ENCODE measurements around the gene TLNRD1. TPM values are rescaled to one million over a fixed set of nuclear protein-coding genes. Genes with fewer than 3 reads are reported as not detected.

TLNRD1 gene
- total and polyA plus RNA-seq, 2 experiments from 2014 or later, result 14.4 to 41.8 TPM

DNA sequence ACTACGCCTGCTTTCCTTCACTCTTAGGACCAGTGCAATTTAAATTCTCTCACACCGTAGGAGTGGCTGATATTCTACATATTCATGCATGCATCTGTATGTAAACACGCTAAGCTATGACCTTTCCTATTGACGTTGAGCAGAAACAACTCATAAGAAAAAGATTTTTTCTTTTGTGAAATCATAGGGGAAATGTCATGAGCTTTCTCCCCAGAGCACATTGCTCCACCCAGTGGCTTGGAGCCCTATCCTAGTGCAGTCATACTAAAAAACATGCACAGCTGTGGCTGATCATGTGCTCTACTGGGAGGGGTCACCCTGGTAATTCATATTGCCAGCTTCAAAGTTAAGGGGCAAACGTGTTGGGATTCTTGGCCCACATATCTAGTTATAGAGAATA is 9.3 kb upstream of the TLNRD1 start:
- Histone ChIP-seq H3K27me3 (no peaks in the 10 kb centered on the region), H3K27ac (no peak overlapping the region), H3K4me1 (ENCODE audit: low read depth) (peaks cover 13% of the 10 kb centered on the region), H3K9me3 (ENCODE audit: low read depth) (no peaks in the 10 kb centered on the region), H3K36me3 (no peaks in the 10 kb centered on the region), H3K4me3 (no peak overlapping the region)
- peak in 1 of 2 donors; percentile 72 for DNase-seq (ENCODE audit: low read depth in 1 of 2, low spot score in 1 of 2)
- TF ChIP-seq, protein P1, sequence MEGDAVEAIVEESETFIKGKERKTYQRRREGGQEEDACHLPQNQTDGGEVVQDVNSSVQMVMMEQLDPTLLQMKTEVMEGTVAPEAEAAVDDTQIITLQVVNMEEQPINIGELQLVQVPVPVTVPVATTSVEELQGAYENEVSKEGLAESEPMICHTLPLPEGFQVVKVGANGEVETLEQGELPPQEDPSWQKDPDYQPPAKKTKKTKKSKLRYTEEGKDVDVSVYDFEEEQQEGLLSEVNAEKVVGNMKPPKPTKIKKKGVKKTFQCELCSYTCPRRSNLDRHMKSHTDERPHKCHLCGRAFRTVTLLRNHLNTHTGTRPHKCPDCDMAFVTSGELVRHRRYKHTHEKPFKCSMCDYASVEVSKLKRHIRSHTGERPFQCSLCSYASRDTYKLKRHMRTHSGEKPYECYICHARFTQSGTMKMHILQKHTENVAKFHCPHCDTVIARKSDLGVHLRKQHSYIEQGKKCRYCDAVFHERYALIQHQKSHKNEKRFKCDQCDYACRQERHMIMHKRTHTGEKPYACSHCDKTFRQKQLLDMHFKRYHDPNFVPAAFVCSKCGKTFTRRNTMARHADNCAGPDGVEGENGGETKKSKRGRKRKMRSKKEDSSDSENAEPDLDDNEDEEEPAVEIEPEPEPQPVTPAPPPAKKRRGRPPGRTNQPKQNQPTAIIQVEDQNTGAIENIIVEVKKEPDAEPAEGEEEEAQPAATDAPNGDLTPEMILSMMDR (IDR thresholded peaks at IDR 0.05; ENCODE audit: low read depth, low read length), result peak; percentile 16

DNA sequence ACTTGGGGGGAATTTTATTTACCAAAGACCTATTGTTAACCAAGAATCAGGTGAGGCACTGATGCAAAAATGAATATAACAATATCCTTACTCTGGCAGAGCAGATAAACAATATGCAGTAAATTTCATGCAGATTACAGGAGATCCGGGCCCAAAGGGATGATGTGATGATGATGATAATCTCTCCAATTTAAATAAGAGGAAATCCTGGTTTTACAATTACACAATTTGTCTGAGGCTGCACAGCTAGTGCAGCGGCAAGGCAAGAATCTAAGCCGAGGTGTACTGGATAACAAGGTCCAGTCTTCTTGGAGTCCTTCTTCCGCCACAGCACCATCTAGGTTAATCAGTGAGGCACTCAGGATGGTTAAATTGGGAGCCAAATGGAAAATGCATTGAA is 8.7 kb upstream of the TLNRD1 start:
- Histone ChIP-seq H3K9me3 (ENCODE audit: low read depth) (no peaks in the 10 kb centered on the region), H3K36me3 (no peaks in the 10 kb centered on the region), H3K27ac (no peak overlapping the region), H3K4me1 (ENCODE audit: low read depth) (peaks cover 9% of the 10 kb centered on the region), H3K4me3 (no peak overlapping the region), H3K27me3 (no peaks in the 10 kb centered on the region)
- DNase-seq (ENCODE audit: low read depth in 1 of 2, low spot score in 1 of 2), result no peak
- TF ChIP-seq, protein P1 (IDR thresholded peaks at IDR 0.05; ENCODE audit: low read depth, low read length), result no peak

DNA sequence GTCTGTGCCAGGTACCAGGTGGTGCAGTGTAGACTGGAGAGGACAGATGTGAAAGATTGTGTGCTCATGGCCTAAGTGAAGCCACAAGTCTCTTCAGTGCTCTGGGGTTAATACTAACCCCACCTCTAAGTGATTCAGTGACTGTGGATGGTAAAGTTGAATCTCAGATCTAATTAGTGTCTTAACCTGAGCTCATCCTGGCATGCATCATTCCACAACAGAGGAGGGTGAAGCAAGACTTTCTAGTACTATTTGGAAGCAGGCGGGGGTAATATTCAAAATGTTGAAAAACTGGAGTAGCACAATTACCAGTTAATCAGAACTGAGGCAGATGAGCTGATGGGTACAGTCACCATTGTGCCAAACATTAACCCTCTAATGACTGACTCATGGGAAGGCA is 8.3 kb upstream of the TLNRD1 start:
- TF ChIP-seq, protein P1 (IDR thresholded peaks at IDR 0.05; ENCODE audit: low read depth, low read length), result no peak
- H3K36me3 ChIP-seq, result no peaks in the 10 kb centered on the region
- H3K27ac ChIP-seq, result no peak overlapping the region
- no peaks in the 10 kb centered on the region for H3K9me3 ChIP-seq (ENCODE audit: low read depth)
- DNase-seq (ENCODE audit: low read depth in 1 of 2, low spot score in 1 of 2), result no peak
- H3K27me3 ChIP-seq, result no peaks in the 10 kb centered on the region
- peaks cover 9% of the 10 kb centered on the region for H3K4me1 ChIP-seq (ENCODE audit: low read depth)
- no peak overlapping the region for H3K4me3 ChIP-seq

DNA sequence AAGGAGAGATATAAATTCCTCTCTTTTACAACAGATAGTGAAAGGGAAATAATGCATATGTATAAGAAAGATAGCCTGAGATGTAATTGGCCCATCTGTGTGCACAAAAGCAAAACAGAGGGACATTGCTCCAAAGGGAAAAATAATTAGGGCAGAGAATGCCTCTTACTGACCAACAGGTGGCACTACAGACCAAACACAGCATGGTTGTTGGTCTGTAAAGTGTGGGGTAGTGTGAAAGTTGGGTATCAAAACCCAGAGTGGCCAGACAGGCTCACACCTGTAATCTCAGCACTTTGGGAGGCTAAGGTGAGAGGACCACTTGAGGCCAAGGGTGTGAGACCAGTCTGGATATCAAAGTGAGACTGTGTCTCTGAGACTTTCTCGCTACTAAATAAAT is 4.5 kb upstream of the TLNRD1 start:
- Histone ChIP-seq H3K4me1 (ENCODE audit: low read depth) (no peaks in the 10 kb centered on the region), H3K27ac (no peak overlapping the region), H3K27me3 (no peaks in the 10 kb centered on the region), H3K36me3 (no peaks in the 10 kb centered on the region), H3K4me3 (no peak overlapping the region), H3K9me3 (ENCODE audit: low read depth) (no peaks in the 10 kb centered on the region)
- DNase-seq (ENCODE audit: low read depth in 1 of 2, low spot score in 1 of 2), result peak in 1 of 2 donors; percentile 25
- TF ChIP-seq, protein P1 (IDR thresholded peaks at IDR 0.05; ENCODE audit: low read depth, low read length), result peak; percentile 41

DNA sequence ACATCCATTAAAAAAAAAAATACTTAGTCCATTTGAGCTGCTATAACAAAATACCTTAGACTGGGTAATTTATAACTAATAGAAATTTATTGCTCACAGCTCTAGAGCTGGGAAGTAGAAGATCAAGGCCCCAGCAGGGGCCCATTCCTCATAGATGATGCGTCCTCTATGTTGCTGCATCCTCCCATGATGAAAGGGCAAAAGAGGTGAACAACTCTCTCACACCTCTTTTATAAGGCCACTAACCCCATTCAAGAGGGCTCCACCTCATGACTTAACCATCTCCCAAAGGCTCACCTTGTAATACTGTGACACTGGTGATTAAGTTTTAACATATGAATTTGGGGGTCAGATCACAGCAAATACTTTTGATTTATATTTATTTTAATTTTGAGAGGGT is 3.0 kb upstream of the TLNRD1 start:
- no peaks in the 10 kb centered on the region for H3K36me3 ChIP-seq
- no peak for DNase-seq (ENCODE audit: low read depth in 1 of 2, low spot score in 1 of 2)
- TF ChIP-seq, protein P1 (IDR thresholded peaks at IDR 0.05; ENCODE audit: low read depth, low read length), result no peak

DNA sequence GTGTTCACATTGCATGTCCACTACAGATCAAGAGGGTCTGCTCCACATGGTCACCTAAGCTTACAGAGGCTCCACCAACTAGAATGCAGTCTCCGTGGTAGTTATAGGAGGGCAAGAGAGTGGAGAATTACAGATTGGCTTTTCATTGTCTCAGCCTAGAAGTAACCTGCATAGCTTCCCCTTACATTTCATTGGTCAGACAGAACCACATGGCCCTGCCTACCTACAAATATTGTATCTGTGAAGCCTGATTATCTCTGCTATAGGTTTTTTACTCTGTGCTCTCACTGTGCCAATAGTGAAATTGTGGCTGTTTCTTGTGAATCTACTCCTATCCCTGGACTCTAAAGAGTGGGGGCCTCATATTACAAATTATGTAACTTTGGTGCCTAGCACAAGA is 2.5 kb upstream of the TLNRD1 start:
- H3K27me3 ChIP-seq, result peaks cover 9% of the 10 kb centered on the region
- DNase-seq (ENCODE audit: low read depth in 1 of 2, low spot score in 1 of 2), result no peak
- no peaks in the 10 kb centered on the region for H3K9me3 ChIP-seq (ENCODE audit: low read depth)
- TF ChIP-seq, protein P1 (IDR thresholded peaks at IDR 0.05; ENCODE audit: low read depth, low read length), result no peak
- H3K27ac ChIP-seq, result no peak overlapping the region
- no peak overlapping the region for H3K4me3 ChIP-seq
- no peaks in the 10 kb centered on the region for H3K36me3 ChIP-seq
- no peaks in the 10 kb centered on the region for H3K4me1 ChIP-seq (ENCODE audit: low read depth)

More for the DNA sequence above, 3.0 kb upstream of the TLNRD1 start:
- Histone ChIP-seq H3K4me3 (no peak overlapping the region), H3K4me1 (ENCODE audit: low read depth) (no peaks in the 10 kb centered on the region), H3K27me3 (peaks cover 7% of the 10 kb centered on the region), H3K9me3 (ENCODE audit: low read depth) (no peaks in the 10 kb centered on the region), H3K27ac (no peak overlapping the region)
